Uterus (tissue), 2 donors: ENCODE measurements around the gene DNAJC4.

Experiments used
- CTCF ChIP-seq, 4 experiments: fragments of 200-600 bp in 2 of 4; fragments of 450-650 bp in 2 of 4; sonication (generic) in 2 of 4; IDR thresholded peaks; one replicate each; pipeline ENCODE4 v1.5.1; 2016 to 2019; ENCODE audit warnings: antibody characterized with exemption in 4 of 4, mild to moderate bottlenecking in 2 of 4, moderate library complexity in 1 of 4
- POLR2A ChIP-seq, 2 donors: fragments of 450-650 bp; IDR thresholded peaks; one replicate each; pipeline ENCODE4 v1.6.1; 2016; ENCODE audit warnings: antibody characterized with exemption in 2 of 2, mild to moderate bottlenecking in 1 of 2, moderate library complexity in 1 of 2

- TF ChIP-seq POLR2A (IDR thresholded peaks at IDR 0.05) (no peak), CTCF (IDR thresholded peaks at IDR 0.05) (peak in 2 of 4 experiments; percentile 28 to 32)
Observed at GRCh38 chr11:64252003-64252872, 21.9 kb downstream of the DNAJC4 start.
